Measurements from ENCODE around the gene TRA2B.

The TRA2B gene

DNA sequence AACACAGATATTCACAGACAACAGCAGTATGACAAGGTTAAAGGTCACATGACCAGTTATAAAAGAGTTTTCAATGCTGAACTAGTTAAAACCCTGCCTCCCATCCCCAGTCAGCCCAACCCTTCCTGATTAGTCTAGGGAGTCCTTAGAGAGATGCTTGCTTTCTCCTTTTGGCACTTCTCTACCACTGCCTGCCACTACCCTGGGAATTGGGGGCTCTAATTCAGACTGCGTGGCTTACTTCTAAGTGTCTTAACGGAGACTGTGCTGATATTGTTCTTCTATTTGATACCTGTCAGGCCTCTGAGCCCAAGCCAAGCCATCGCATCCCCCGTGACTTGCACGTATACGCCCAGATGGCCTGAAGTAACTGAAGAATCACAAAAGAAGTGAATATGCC is 11.7 kb upstream of the TRA2B start:
- no peak for DNase-seq

DNA sequence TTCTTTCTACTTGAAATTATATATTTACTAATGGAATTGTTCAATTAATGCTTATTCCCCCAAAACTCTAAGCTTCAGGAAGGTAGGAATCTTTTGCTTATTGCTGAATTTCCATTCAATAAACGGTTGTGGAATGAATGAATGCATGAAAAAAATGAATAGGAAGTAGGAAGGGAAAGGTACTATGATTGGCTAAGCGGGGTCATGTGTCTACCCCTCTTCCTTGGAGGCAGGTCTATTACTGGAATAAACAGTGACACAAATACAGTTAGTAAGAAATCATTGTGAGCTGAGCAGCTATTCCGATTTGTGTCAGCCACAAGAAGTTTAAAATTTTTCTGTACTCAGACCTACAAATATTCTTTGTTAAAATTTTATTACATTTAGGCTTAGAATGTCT is 10.5 kb upstream of the TRA2B start:
- no peak for DNase-seq

GRCh38 chr3:185943760-185944106 is 5.9 kb upstream of the TRA2B start:
- DNase-seq, result no peak

- DNase-seq, result peak; percentile 85
Observed at GRCh38 chr3:185942907-185943759, 5.3 kb upstream of the TRA2B start.

DNA sequence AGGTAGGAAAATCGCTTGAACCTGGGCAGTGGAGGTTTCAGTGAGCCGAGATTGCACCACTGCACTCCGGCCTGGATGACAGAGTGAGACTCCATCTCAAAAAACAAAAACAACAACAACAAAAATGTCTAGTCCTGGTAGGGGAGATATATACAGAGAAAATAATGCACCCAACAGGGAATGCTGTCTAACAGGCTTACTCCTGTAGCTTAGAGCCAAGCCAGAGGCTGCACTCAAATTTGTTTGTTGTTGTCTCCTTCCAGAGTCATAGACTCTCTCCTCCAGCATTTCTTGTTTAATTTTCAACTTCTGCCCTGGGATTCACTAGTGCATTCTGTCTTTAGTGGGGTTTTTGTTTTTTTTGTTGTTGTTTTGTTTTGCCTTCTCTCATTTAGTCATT is 4.6 kb upstream of the TRA2B start:
- DNase-seq, result no peak

- no peak for DNase-seq
Observed at GRCh38 chr3:185940951-185941350, 3.1 kb upstream of the TRA2B start.

- no peak for DNase-seq
Observed at GRCh38 chr3:185939721-185940120, 1.9 kb upstream of the TRA2B start.

DNA sequence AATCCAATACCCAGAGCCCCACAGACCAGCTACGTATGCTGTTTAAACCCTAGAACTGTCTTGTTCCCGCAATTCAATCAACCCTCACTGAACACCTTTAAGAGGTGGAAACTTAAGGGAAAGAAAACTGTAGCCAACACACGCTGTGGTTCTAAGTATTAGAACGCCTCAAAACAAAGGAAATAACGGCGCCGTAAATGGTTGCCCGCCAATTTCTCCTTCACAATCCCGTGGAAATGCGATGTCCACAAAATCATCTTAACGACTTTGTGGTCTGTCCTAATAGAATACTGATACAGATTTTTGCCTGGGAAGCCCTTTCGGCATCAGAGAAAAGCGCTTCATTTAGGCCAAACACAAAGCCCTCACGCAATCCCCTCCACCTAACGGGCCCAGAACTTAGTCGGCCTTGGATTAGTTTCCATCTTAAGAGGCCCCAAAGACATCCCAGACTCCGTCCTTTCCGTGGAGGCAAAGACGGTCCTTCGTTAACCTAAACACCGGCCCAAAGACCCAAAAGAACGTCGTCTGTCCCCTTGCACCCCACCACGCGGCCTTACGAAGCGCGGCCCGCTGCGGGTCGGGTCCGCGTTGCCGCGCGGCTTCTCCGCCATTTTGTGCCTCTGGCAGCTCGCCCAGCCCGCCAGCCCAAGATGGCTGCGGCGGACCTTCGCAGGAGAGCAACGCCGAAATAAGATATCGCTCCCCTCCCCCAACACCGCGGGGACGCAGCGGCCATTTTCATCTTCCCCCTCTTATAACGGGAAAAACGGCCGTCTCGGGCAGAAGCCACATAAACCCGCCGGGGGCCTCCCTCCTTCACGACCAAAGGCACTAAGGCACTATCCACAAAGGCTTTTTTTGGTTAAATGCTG is 763 bp downstream of the TRA2B start:
- DNase-seq, result peak; percentile 89

GRCh38 chr3:185936273-185936629 is 1.6 kb downstream of the TRA2B start:
- DNase-seq, result no peak

GRCh38 chr3:185935465-185936272 is 2.1 kb downstream of the TRA2B start:
- DNase-seq, result no peak

DNA sequence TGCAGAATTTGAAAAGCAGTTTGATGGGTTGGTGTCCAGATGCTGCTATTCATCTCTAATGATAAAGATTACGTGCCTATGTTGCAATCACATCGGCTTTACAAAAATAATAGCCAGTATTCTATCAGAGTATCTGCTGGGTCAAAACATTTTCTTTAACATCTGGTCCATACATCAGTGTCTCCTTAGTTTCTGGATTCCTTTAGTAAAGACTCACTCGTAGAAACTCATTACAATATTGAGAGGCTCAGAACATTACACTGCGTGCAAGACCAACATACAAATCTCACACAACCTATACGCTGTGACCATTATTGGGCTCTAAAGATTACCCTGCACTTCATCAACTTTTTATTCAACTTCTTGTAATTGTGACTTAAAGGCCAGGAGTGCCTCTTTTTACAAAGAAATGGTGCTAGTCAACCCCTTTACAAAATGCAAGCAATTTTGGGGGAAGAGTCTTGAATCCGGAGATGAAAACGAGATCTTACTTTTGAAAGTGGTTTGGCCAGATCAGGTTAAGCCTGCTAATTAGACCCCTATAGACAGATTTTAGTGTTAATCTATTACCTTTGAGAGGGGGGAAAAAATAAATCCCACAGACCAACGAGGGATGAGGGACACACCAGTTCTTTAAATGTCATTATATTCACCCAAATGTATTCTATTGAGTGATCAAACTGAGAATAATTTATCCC is 2.9 kb downstream of the TRA2B start:
- DNase-seq, result no peak

DNA sequence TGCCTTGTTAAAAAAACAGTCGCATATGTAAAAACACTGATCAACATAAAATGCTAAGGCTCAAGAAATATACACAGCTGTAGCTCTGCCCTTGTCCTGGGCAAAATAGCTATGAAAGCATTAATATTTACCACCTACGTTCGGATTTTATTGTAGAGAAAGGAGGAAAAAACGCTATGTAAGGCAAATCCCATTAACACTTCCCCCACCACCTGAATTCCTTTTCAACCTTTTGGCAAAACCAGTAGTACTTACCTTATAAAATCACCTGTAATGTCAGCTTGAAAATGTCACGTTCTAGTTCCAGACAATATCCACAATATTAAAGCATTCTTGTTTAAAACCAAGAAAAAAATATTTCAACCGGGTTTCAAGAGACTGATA is 3.6 kb downstream of the TRA2B start:
- no peak for DNase-seq

DNA sequence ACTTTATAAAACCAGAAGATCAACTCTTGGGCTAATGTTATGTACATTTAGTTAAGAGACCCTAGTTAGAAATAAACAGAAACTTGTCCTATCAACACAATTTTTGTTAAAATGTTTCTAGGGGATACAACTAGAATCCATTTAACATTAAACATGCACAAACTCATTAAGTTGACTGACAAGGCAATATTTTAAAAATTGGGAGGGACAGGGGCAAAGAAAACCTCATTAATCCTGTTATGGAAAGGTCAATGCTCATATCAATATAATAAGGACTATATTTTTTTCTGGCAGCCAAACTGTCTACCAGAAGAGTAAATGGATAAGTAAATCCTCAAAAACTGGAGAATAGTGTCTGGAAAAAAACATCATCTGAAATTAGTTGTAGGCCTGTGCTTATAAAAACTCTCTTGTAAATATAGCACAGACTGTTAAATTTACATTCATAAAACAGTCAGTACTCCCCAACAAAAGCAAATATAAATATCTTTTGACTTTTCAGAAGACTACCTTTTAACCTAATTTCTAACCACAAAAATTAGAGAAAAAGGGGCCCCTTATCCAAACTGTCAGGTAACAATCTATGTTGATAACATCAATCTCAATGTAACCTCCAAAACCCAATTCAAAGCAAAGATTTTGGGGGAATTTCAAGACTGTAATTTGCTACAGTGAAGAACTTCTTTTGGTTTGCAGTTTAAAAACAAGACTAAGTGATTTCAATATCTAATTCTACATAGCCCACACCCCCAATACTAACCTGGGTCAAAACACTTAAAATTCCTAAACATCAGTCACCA is 4.2 kb downstream of the TRA2B start:
- DNase-seq, result no peak

- no peak for DNase-seq
Observed at GRCh38 chr3:185931777-185932612, 5.8 kb downstream of the TRA2B start.

DNA sequence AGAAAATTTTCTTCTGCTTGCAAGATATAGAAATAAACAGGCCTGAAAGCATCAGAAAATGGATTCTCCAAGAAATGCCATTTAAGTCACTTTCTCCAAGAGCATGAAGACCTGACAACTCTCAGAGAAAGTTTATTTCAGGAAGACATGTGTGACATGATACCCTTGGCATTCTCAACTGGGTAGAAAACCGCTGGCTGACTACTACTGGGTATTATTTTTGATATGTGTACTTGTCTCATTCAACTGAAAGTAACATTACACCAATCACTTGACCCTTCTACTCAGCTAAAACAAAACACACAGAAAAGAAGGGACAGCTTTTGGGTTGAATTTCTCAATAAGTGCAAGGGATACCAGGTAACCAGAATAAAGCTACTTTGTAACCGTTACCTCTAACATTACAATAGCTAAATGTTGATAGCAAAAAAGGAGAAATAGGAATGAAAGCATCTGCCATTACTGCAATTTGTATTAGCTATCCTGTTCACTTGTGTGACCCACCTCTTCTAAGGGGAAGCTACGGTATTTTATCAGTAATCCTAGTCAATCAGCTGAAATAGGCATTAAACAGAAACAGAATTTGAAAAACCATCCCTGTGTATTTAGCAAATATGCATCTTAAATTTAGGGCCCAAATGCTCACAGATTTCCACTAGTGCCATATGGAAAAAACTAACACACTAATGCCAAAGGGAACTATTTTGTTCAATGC is 7.3 kb downstream of the TRA2B start:
- DNase-seq, result no peak

DNA sequence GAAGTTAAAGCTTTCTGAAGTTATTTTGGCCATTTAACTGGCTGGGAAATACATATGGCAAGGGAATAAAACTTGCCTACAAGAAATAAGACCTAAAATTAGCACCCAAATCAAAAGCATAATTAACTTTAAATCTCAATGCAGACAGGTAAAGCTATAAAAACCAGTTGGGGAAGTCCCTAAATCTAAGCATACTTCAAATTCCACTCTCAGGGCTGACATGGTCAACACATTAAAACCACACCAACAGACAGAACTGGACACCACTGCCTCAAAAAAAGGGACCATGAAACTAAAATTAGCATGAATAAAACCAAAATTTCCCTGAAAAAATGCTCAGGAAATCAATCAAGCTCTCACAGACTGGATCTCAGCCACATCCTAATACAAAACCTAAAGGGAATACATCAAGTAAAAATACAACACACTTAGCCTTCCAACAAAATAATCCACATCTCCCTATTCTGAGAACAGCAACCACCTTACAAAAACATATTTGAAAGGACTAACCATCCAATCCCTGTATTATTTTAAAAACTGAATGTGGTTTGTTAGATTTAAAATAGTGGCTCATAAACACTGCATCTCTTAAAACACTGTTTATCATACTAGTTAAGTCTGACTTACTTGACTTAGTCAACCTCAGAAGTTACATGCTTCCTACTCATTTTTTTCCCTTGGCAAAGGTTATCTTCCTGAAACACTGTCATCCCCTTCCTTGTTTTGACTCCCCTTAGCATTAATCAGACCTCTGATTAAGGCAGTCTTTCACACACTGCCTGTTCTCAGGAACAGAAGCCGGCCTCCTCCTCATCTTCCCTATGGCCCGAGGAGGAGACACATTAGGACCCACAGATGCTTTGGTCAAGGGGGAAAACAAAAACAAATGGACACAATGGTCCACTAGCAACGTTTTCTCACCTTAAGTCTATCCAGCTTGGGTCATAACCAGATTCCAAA is 8.3 kb downstream of the TRA2B start:
- no peak for DNase-seq

GRCh38 chr3:185928496-185928895 is 9.3 kb downstream of the TRA2B start:
- no peak for DNase-seq

DNA sequence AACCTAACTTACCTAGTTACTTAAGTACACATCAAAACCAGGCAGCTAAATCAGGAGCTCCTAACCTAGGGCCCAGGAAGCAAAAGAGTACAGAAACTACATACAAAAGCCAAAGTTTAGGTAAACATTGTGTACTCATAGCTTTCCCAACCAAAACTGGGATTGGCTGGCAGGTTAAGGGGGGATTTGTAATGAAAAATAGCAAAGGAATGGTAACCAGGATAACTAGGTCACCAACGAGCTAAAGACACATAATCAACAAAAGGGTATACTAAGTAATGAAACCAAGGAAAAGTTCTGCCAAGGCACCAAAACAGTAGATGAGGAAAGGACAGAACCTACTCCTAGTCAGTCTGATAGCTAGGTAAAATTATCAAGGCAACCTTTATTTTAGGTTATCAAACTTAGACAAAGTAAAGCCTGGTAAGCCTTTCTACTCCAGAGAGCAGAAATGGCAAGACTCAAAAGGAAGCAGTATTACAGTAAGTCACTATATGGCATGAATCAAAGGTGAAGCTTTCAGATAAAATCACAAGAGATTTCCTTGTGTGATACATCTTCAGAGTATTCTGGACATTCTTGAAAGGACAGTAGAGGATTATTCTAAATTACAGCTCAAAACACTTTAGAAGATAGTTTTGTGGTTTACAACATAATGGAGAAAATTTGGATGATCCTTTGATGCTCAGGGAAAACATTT is 10.2 kb downstream of the TRA2B start:
- no peak for DNase-seq

All from activated naive CD4-positive, alpha-beta T cell treated with Interleukin-2 at 50 U/mL for 16 hours (primary cell).